ENCODE measurements around the gene OTOG.
A peak's percentile ranks its signal among the peaks of the same experiment; 100 is the strongest.

OTOG gene

DNA sequence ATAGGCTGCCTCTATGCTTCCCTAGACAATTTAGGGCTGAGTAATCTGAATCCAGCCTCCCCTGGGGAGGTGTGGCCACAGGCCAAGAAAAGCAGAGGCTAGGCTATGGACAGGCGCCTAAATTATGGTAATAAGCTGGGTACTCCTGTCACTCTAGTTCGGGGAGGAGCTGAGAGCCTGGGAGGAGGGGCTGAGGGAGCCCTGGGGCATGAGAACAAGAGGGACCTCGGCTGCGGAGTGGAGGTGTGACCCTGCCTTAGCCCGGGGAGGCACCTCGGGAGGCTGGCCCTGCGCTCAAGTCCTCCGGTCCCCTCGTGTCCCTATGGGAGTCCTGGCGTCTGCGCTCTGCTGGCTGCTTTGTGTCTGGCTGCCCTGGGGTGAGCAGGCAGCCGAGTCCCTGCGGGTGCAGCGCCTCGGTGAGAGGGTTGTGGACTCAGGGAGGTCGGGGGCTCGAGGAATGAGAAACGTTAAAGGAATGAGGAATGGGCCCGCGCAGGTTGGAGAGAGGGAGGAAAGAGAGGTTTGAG is at the start of gene OTOG:
Gene OTOG (plus strand): TSS at position 209 of the 527 bp plus-strand sequence. CDS start 114 bp downstream, at position 323.
- no peak for DNase-seq

GRCh38 chr11:17498058-17498457 is 49.0 kb upstream of the OTOG start:
- no peak for DNase-seq

DNA sequence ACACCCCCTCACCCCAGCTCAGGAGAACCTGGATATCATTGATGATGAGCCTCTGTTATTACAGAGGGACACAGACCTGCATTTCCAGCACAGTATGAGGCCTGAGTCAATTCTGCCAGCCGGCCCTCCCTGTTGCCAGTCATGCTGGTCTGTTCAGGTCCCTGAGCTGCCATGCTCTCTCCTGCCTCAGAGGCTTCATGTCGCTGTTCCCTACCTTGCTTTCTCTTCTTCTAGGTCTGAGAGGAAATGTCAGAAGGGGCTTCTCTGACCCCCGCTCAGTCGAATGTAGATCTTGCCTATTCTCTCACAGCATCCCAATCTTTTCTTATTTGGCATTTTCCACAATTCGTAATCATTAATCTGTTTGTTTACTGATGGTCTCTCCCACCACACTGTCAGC is 48.6 kb upstream of the OTOG start:
- DNase-seq = no peak

- no peak for DNase-seq
Observed at GRCh38 chr11:17500673-17501072, 46.4 kb upstream of the OTOG start.

DNA sequence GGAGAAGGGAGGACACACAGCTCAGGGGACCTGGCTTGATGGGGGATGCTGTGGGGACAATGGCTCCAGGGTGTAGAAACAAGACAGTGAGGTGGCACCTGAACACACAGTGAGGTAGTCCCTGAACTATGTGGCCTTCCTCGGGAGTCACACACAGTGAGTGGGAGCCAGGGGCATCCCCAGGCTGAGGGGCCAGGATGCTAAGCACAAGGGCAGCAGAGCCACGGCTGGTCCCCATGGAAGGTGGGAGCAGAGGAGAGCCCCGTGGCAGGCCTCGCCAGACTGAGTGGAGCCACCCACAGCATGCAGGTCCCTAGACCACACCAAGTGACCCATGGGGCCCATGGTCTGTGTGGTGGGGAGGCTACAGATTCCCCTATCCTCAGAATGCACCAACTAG is 44.4 kb upstream of the OTOG start:
- DNase-seq = no peak

GRCh38 chr11:17504330-17505107 is 42.5 kb upstream of the OTOG start:
- peak; percentile 65 to 82 for DNase-seq

- no peak for DNase-seq
Observed at GRCh38 chr11:17505146-17505545, 41.9 kb upstream of the OTOG start.

GRCh38 chr11:17506314-17506713 is 40.7 kb upstream of the OTOG start:
- DNase-seq = no peak

DNA sequence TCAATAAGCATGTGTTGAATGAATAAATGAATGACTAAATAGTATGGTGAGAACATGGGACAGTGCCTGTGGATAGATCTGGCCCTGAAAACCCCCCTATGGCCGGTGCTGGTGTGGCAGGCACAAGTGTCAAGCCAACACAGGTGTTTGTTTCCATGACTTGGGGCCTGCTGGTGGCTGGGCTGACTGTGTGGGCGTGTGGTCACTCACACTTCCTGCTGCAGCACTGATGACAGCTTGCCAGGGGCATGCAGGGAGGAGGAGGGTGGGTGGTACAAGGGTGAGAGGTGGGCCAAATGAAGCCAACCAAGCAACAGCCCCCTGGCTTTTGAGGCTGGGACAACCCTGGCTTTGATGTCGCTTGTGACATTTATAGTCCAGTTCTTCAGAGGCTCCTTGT is 40.1 kb upstream of the OTOG start:
- no peak for DNase-seq

GRCh38 chr11:17507773-17508172 is 39.3 kb upstream of the OTOG start:
- DNase-seq = no peak

- no peak for DNase-seq
Observed at GRCh38 chr11:17508306-17508705, 38.8 kb upstream of the OTOG start.

DNA sequence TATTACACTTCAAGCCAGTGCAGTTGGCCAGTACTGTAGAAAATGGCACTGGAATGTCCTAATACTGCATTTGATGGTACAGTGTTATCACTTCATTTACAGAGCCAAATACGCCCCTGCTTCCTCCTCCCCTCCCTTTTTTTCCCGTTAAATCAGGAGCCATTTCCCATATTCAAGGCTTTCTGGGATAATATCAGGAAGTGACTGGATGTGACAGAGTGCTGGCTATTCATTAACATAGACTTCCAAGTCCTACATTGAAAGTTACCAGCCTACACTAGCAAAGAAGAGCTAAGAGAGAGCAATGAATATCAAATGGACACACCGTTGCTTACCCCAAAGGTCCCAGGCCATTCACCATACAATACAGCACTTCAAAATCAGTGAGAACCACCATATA is 38.3 kb upstream of the OTOG start:
- no peak for DNase-seq

DNA sequence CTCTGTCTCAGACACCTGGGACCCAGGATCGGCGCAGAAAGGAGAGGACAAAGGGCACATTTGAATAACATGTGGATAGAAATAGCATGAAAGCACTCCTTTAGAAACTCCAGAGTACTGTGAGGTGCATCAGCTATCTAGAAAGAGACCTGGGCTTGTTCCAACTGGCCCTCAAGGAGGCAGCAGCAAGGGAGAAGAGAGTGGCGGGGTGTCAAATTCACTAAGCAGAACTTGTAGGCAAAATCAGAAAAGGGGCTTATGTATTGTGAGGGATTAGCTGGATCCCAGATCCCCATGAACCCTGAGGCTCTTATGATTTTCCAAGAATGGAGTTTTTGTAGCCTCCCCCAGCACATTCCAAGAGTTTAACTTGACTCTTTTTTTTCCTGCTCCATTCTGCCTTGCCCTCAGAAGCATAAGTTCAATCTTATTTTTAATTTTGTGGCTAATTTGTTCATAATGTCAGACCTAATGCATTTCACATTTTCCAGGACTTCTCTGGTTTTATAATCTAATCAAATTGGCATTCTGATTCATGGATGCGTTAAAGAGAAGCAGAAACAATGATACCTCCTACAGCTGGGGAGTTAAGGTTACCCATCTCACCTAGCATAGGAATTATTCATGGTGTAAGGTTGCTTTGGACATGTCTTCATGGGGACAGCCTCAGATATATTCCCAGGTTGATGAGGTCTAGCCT is 36.4 kb upstream of the OTOG start:
- no peak for DNase-seq

- no peak for DNase-seq
Observed at GRCh38 chr11:17511571-17511970, 35.5 kb upstream of the OTOG start.

GRCh38 chr11:17512101-17512500 is 35.0 kb upstream of the OTOG start:
- DNase-seq = no peak

DNA sequence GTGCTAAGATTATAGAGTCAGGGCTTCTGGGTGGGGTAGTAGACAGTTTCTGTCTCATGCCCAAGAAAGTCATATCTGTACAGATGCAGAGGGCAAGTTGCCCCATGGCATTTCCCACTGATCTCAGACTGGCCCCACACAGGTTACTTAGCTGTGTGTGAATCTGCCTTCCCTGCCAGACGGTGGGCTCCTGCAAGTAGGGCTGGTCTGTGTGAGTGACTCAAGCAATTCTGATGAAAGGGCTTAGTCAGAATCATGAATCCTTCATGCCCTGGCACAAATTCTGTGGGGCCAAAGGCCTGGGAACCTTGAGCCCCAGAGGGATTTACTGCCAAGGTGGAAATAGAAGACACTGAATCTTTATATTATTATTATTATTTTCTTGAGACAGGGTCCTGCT is 33.2 kb upstream of the OTOG start:
- DNase-seq = no peak

DNA sequence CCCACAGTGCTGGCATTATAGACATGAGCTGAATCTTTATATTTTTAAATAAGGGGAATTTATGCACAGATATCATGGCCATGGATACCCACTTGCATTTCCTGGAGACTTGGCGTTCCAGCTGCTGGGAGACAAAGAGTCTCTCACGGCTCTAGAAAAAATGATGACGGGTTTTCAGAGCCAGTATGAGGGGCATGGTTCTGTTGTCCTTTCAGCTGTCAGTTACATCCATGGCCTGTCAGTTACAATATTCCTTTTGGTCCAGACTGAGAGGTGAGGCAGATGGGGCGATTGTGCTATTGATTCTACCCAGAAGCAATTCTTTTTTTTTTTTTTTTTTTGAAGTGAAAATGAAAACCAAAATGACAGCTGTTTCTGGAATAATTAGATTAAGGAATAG is 32.6 kb upstream of the OTOG start:
- no peak for DNase-seq

DNA sequence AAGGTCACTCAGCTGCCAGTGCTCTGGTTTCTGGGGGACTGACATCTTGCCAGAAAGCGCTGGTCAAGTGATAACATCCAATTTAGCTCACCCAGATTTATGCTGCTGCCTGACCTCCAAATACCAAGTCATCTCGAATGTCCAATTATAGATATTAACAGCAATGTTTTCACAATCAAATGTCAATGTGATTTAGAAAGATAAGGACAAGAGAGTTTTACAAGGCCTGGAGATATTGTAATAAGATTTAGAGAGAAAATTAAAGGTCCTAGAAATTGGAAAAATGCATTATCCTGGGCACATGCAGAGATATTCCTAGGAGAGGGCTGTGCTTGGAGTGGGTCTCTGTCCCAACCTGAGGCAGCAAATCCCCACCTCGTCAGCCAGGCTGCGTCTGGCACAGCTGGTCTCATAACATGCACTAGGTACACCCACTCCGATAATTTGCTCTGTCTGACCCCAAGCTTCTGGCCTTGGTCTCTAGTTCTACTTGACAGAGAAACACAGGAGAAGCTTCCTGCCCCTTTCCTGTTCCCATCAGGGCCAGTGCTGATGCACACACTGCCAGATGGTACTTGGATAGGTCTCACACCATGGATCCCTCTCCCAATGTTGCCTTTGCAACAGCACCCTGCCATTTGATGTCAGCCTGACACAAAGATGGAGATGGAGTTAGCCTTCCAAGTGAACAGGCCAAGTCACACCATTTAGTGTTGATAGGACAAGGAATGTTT is 31.4 kb upstream of the OTOG start:
- no peak for DNase-seq

DNA sequence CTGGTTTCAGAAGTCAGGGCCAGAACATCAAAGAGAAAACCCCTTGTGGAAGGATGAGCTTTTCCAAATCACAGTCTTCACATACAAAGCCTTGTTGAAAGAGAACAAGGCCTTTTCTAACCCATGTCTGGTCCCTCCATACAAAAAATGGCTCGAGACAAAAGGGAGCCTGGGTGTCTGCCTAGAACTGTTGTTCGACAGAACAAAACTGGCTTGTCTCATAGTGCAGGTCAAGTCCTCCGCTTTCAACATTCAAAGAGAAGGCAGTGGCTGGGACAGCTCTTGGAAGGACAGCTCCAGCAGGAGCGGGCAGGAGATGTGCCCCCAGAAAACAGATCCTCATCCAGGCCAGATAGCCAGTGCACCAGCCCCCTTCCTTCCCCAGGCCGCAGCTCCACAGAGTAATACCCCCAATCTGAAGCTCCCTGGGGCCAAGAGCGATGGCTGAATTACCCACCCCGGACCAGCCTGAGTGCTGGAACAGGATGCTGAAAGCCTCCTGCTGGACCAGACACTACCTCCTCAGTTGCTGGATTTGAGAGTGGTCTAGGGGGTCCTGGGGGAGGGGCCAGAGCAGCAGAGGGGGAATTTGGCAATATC is 30.4 kb upstream of the OTOG start:
- no peak for DNase-seq

DNA sequence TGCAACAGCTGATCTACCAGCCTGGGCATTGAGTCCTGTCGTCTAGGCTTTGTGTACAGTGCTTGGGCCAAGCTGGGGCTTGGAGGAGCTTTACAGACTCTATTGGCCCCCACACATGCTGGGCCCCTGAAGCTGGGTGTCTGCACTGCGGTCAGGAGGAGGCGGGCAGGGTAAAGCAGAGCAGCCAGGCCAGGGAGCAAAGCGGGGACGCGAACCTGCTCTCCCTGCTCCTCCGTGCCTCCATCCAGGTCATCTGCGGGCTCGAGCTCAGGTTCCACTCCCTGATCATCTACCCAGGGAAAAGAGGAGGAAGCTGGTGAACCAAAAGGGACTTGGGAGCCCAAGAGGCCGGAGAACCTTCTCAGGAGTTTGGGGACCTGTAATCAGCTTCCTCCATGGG is 29.9 kb upstream of the OTOG start:
- DNase-seq = no peak

DNA sequence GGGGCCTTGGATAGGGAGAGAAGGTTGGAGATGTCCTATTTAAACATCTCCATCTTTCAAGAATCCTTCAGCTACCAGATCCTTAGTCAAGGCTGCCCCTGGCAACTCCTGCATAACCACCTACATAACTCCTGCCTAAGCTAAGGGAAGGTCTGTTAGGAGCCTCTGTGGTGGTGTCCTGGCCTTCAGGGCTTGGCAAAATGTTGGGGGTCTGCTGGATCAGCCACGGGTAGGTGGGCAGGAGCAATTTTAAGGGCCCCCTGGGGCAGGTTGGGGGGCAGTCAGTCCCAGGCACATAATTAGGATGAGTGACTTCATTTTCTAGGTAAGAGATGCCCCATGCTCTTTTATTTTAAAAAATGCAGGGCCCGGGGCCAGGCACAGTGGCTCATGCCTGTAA is 28.7 kb upstream of the OTOG start:
- DNase-seq = no peak

DNA sequence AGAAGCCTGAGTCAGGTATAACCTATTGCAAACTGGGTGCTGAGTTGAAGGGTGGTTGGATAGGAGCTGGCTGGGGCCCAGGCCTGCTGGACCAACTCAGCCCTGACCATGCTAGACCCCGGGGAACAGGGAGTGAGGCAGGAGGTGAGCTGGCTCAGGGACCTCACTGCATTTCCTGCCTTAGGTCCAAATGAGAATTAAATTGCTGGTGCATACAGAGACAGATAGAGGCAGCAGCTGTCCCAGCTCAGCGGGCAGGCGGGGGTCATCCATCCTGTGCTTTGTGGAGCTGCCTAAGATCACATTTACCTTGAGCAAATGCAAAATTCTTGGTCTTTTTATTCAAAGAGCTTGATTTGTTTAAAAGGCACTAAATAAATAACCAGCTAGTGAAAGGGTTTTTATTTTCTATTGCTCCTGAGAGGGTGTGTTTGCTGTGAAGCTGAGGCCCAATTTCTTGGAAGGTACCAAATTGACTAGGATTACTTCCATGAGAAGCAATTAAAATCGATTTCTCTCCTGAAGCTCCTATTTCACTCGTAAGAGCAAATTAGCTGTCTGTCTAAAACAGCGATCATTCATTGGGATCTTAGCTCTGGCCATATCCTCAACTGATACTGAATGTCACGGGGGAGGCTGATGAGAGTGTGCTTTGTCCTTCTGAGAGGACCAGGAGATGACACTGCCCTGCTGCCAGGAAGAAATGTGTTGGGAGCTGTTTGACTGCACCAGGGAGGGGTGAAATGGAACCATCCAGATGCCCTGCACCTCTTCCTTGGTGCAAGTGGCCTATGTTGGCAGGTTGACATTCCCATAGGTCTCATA is 27.8 kb upstream of the OTOG start:
- DNase-seq = no peak
